WTC11 (cell line): ENCODE results near the gene INPP5A. TPM values are rescaled to one million over a fixed set of nuclear protein-coding genes. Genes with fewer than 3 reads are reported as not detected.

Experiments used
- ATAC-seq: fragments of 200-7000 bp; cut with Tn5 transposase; 2 replicates; pipeline ENCODE4 v1.10.0; 2021; ENCODE audit warnings: mild to moderate bottlenecking, moderate library complexity
- CTCF ChIA-PET: fragments of 300-600 bp; sonication (Branson Sonifier 250); formaldehyde crosslinking; loops from one replicate; lab custom pipeline; 2021; ENCODE audit warnings: antibody characterized with exemption; lab: Charles Lee
- POLR2A ChIA-PET: fragments of 350-600 bp; sonication (Branson Sonifier 250); formaldehyde crosslinking; loops from one replicate; lab custom pipeline; 2021; ENCODE audit warnings: antibody characterized with exemption; lab: Charles Lee
- DNase-seq: peaks from one replicate; pipeline ENCODE4 v3.0.0; 2021; ENCODE audit warnings: low spot score
- H3K27ac Mint-ChIP-seq: 2 replicates; pipeline ENCODE4 v1.8.0; 2021; ENCODE audit warnings: mixed read lengths
- H3K27me3 Mint-ChIP-seq: 2 replicates; pipeline ENCODE4 v1.8.0; 2021; ENCODE audit warnings: low read depth, mild to moderate bottlenecking, moderate library complexity, mixed read lengths
- H3K36me3 Mint-ChIP-seq: 2 replicates; pipeline ENCODE4 v1.8.0; 2021; ENCODE audit warnings: mixed read lengths
- H3K4me1 Mint-ChIP-seq: 2 replicates; pipeline ENCODE4 v1.8.0; 2022; ENCODE audit warnings: mixed read lengths
- H3K4me3 Mint-ChIP-seq: 2 replicates; pipeline ENCODE4 v1.8.0; 2021; ENCODE audit warnings: mild to moderate bottlenecking, moderate library complexity, mixed read lengths
- H3K9me3 Mint-ChIP-seq: 2 replicates; pipeline ENCODE4 v1.8.0; 2021; ENCODE audit warnings: mixed read lengths
- AFF4 ChIP-seq: sonication (generic); formaldehyde crosslinking; IDR thresholded peaks from 2 replicates; pipeline ENCODE4 v1.8.1; 2023; ENCODE audit warnings: mild to moderate bottlenecking, missing genetic modification reagents, borderline replicate concordance
- EMX1 ChIP-seq: fragments of 250-450 bp; sonication (Bioruptor Pico); IDR thresholded peaks from 2 replicates; pipeline ENCODE4 v1.8.0; 2021; ENCODE audit warnings: mild to moderate bottlenecking
- FOXK1 ChIP-seq: sonication (generic); formaldehyde crosslinking; IDR thresholded peaks from 2 replicates; pipeline ENCODE4 v1.8.0; 2022; ENCODE audit warnings: mild to moderate bottlenecking, moderate library complexity, missing genetic modification reagents
- FOXP4 ChIP-seq: sonication (generic); formaldehyde crosslinking; IDR thresholded peaks from 2 replicates; pipeline ENCODE4 v1.8.0; 2022; ENCODE audit warnings: mild to moderate bottlenecking, missing genetic modification reagents
- GRHL2 ChIP-seq: fragments of 250-450 bp; sonication (Bioruptor Pico); IDR thresholded peaks from 2 replicates; pipeline ENCODE4 v1.8.0; 2022; ENCODE audit warnings: mild to moderate bottlenecking, moderate library complexity; ENCODE audit not compliant: insufficient replicate concordance, severe bottlenecking
- JAZF1 ChIP-seq: fragments of 250-450 bp; sonication (Bioruptor Pico); IDR thresholded peaks from 2 replicates; pipeline ENCODE4 v1.9.0; 2021; ENCODE audit warnings: moderate library complexity, mild to moderate bottlenecking, inconsistent platforms
- KAT7 ChIP-seq: sonication (generic); formaldehyde crosslinking; IDR thresholded peaks from 2 replicates; pipeline ENCODE4 v1.8.1; 2023; ENCODE audit warnings: missing genetic modification reagents, mild to moderate bottlenecking, borderline replicate concordance
- MAX ChIP-seq: sonication (generic); formaldehyde crosslinking; IDR thresholded peaks from 2 replicates; pipeline ENCODE4 v1.8.0; 2022; ENCODE audit warnings: mild to moderate bottlenecking, missing genetic modification reagents
- MLX ChIP-seq: sonication (generic); formaldehyde crosslinking; IDR thresholded peaks from 2 replicates; pipeline ENCODE4 v1.8.1; 2023; ENCODE audit warnings: mild to moderate bottlenecking, missing genetic modification reagents, moderate library complexity
- MXD4 ChIP-seq: fragments of 250-450 bp; sonication (Bioruptor Pico); IDR thresholded peaks from 2 replicates; pipeline ENCODE4 v1.8.0; 2021; ENCODE audit warnings: mild to moderate bottlenecking, moderate library complexity, borderline replicate concordance
- NFATC4 ChIP-seq: fragments of 250-450 bp; sonication (Bioruptor Pico); IDR thresholded peaks from 2 replicates; pipeline ENCODE4 v1.9.0; 2021; ENCODE audit warnings: mild to moderate bottlenecking
- NR2C2 ChIP-seq: sonication (generic); formaldehyde crosslinking; IDR thresholded peaks from 2 replicates; pipeline ENCODE4 v1.8.0; 2022; ENCODE audit warnings: mild to moderate bottlenecking, missing genetic modification reagents
- PREB ChIP-seq: sonication (generic); formaldehyde crosslinking; IDR thresholded peaks from 2 replicates; pipeline ENCODE4 v1.8.1; 2022; ENCODE audit warnings: mild to moderate bottlenecking, missing genetic modification reagents, moderate library complexity, borderline replicate concordance
- SMAD3 ChIP-seq: sonication (generic); formaldehyde crosslinking; IDR thresholded peaks from 2 replicates; pipeline ENCODE4 v1.8.0; 2022; ENCODE audit warnings: missing genetic modification reagents, mild to moderate bottlenecking, borderline replicate concordance
- SP1 ChIP-seq: sonication (generic); formaldehyde crosslinking; conservative IDR thresholded peaks from 2 replicates; pipeline ENCODE4 v1.8.1; 2022; ENCODE audit warnings: missing genetic modification reagents
- TCF7 ChIP-seq: sonication (generic); formaldehyde crosslinking; IDR thresholded peaks from 2 replicates; pipeline ENCODE4 v1.8.0; 2022; ENCODE audit warnings: mild to moderate bottlenecking, low read depth, missing genetic modification reagents, moderate library complexity
- ZBTB21 ChIP-seq: sonication (generic); formaldehyde crosslinking; IDR thresholded peaks from 2 replicates; pipeline ENCODE4 v1.8.1; 2023; ENCODE audit warnings: mild to moderate bottlenecking, missing genetic modification reagents, borderline replicate concordance
- ZNF121 ChIP-seq: sonication (generic); formaldehyde crosslinking; IDR thresholded peaks from 2 replicates; pipeline ENCODE4 v1.8.0; 2023; ENCODE audit warnings: missing genetic modification reagents
- ZNF317 ChIP-seq: sonication (generic); formaldehyde crosslinking; IDR thresholded peaks from 2 replicates; pipeline ENCODE4 v1.8.1; 2023; ENCODE audit warnings: low read depth, mild to moderate bottlenecking, moderate library complexity, missing genetic modification reagents, borderline replicate concordance
- ZNF416 ChIP-seq: fragments of 250-450 bp; sonication (Bioruptor Pico); IDR thresholded peaks from 2 replicates; pipeline ENCODE4 v1.9.0; 2021; ENCODE audit warnings: mild to moderate bottlenecking, inconsistent platforms
- total RNA-seq: library from RNA; stranded (reverse); gene quantifications from 3 replicates; pipeline ENCODE4 v1.2.3, GENCODE V29; 2021

Gene INPP5A
- total RNA-seq, 1 experiment from 2014 or later: 22.1 TPM

GRCh38 chr10:132510174-132510611, 27.4 kb upstream of the INPP5A start:
- DNase-seq (no peak), ATAC-seq (no peak)
- Mint-ChIP-seq H3K9me3 (peaks cover 6% of the 10 kb centered on the region), H3K36me3 (no peaks in the 10 kb centered on the region), H3K27ac (no peak overlapping the region), H3K27me3 (no peaks in the 10 kb centered on the region; the same call in 1 of the 2 replicates), H3K4me1 (peaks cover under 1% of the 10 kb centered on the region), H3K4me3 (no peak overlapping the region)
- TF ChIP-seq ZNF121 (no peak), ZBTB21 (no peak), FOXP4 (CRISPR knock-in tag) (no peak), MLX (CRISPR knock-in tag) (no peak), GRHL2 (CRISPR knock-in tag) (no peak), NR2C2 (no peak), AFF4 (no peak), SP1 (CRISPR knock-in tag) (no peak), MXD4 (CRISPR knock-in tag) (no peak), PREB (no peak), NFATC4 (no peak), JAZF1 (no peak), SMAD3 (CRISPR knock-in tag) (no peak), EMX1 (CRISPR knock-in tag) (no peak), KAT7 (no peak), ZNF317 (CRISPR knock-in tag) (no peak), MAX (CRISPR knock-in tag) (no peak), ZNF416 (CRISPR knock-in tag) (no peak), FOXK1 (CRISPR knock-in tag) (no peak), TCF7 (CRISPR knock-in tag) (no peak)
- ChIA-PET POLR2A (no interaction called here), CTCF (interaction anchor here (1.6 kb wide), 1 partner anchor 124 kb away, joined by 3 read pairs; no protein-coding TSS in a partner anchor)
